Right forelimb (tissue), 1 donor: ENCODE results near the gene HEXIM2.

ENCODE experiments used
- DNase-seq: peaks from one replicate; pipeline ENCODE4 v3.0.0-alpha.2; 2018

Gene HEXIM2

DNA sequence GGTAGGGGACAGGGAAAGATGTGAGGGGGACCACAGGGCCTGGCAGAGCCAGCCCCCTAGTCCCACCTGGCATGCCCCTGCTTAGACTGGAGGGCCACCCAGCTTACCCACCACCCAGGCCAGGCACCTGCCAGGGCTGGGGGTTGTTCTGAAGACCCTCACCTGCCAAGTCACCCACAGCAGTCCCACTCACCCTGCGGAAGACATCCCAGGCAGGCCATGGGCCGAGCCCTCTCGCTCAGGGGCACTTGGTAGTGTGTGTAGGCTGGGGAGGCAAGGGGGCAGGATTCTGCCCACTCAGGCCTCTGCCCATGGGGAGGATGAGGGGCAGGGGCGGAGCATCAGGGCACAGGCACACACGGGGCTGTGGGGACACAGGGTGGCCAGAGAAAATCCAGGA, 33.3 kb upstream of the HEXIM2 start:
- DNase-seq, result no peak

DNA sequence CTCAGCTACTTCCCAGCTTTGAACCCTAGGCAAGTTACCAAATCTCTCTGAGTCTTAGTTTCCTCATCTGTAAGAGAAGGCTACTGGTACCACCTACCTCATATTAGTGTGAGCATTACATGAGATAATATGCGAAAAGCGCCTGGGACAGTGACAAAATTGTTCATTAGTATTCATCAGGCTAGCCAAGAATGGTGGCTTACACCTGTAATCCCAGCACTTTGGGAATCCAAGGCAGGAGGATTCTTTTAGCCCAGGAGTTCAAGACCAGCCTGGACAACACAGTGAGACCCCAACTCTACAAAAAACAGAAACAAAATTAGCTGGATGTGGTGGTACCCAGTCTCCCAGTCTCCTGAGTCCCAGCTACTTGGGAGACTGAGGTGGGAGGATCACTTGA, 32.7 kb upstream of the HEXIM2 start:
- no peak for DNase-seq

DNA sequence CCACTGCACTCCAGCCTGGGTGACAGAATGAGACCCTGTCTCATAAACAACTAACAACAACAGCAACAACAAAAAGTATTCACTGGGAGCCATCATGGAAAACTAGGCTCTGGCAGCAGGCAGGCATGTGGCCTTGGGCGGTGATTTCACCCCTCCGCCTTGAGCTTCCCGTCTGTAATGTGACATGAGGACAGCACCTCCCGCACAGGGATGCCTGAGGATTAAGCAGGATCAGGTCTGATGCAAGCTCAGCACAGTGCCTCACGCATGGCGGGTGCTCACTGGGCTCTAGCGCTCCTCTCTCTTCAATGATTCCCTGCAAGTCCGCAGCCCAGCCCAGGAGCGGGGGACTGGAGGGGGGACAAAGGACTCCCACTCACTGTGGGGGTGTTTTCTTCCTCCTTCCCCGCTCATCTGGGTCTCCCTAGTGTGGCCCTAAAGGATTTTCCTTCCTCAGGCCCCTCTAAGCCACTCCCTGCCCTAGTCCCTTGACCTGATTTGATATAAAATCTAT, 32.2 kb upstream of the HEXIM2 start:
- DNase-seq, result no peak

DNA sequence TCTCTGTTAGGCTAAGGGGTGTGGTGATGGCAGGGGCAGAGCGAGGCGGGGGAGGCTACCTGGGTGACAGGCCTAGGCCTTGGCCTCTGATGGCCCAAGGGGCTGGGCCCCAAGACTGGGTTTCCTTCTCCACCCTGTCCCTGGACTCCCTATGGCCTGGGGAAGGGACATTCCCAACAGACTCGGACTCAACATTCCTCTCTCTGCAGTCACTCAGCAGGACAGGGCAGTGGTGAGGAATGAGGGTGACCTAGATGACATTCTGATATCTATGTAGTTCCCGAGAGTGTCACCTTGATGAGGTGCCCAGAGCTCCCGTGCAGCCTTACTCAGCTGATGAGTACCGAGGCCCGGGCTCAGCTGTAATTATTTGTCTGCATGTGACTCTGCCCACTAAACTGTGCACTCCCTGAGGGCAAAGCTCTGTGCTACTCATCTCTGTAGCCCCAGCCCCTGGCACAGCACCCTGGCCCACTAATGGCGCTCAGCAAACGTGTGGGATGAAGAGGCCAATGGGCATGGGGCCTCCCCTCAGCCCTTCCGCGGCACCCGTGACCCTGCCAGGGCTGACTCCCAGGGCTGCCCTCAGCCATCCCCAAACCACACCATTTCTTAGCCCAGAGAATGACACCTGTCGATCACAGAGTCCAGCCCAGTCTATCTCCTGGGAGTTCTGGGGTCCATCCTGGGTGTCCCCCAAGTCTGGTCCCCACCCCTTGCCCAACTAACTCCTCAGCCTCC, 31.6 kb upstream of the HEXIM2 start:
- peak; percentile 38 for DNase-seq

DNA sequence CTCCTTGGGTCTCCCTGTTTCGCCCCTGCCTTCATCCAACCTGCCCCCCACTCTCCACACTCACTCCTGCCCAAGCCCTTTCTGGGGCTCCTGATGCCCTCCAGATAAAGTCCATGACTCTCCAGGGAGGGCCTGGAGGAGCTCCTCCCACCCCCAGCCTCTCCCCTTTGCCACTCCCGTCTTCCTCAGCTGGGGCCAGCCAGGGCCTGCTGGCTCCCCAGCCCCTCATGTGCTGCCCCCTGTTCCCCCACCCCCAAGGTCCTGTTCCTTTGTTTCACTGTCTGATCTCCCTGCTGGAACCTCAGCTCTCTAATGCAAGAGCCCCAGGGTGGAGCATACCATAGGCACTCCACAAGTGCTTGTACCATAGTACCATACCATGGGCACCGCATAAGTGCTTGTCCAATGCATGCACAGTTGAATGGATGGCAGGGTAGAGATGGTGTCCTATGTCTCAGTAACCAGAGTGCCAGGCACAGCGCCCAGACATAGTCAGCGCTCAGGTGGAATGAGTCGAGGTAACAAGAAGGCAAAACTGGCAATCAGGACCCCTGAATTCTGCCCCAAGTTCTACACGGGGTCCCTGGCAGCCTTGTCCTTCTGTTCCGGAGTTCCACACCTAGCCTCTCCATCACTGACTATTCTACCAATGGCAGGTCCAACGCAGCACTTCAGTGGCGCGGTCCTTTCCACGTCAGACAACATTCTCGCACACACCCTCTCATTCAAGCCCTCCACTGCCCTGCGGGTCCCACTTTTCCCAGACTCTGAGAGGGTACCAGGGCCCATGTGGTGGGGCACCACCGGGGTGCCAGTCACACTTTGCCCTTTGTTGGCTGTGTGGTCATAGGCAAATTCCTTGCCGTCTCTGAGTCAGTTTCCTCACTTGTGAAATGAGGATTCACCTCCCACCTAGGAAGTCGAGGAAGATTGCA, 30.7 kb upstream of the HEXIM2 start:
- DNase-seq, result peak; percentile 40

DNA sequence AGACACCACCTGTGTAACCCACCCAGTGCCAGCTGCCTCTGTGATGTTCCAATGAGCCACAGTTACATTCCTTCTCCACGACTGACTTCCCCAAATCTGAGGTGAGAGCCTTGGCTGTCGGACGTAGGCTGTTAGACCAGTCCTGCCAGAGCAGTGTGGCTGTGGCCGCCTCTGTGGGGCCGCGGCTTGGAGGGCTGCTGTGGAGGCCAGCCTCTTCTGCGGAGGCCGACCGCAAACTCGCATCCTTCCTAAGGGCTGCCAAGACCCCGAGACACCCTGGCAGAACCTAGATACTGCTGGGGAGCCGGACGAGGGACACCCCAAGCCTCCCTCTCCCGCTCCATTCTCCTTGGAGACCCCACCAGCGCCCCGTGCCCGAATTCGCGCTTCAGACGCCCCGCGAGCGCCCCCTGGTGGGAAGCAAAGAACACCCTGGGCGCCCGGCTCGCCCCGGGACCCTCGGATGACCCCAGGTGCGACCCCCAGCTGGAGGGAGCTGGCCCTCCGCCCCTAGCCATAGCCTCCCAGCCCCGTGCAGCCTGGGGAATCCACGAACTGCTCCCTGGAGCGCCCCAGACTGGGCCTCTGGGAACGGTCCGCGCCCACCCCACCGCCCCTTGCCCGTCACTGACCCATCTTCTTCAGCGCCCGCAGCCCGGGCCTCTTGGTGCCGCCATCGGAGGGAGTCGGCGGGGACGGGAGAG, 29.9 kb upstream of the HEXIM2 start:
- peak; percentile 70 for DNase-seq

DNA sequence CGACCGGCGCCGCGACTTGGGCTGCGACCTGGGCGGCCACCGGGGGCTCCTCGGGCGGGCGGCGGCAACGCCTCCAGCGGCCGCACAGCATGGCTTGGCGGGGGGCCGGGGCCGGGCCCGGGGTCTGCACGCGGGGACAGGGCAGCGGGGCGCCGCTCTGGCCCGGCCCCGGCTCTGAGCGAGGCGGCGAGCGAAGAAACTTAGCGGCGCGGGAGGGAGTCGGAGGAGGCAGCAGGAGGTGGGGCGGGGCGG, 29.4 kb upstream of the HEXIM2 start, which contains the start of gene PLCD3:
PLCD3 (minus strand) TSS at position 196 of the 252 bp plus-strand sequence; CDS start at position 91, 105 bp downstream.
- no peak for DNase-seq

DNA sequence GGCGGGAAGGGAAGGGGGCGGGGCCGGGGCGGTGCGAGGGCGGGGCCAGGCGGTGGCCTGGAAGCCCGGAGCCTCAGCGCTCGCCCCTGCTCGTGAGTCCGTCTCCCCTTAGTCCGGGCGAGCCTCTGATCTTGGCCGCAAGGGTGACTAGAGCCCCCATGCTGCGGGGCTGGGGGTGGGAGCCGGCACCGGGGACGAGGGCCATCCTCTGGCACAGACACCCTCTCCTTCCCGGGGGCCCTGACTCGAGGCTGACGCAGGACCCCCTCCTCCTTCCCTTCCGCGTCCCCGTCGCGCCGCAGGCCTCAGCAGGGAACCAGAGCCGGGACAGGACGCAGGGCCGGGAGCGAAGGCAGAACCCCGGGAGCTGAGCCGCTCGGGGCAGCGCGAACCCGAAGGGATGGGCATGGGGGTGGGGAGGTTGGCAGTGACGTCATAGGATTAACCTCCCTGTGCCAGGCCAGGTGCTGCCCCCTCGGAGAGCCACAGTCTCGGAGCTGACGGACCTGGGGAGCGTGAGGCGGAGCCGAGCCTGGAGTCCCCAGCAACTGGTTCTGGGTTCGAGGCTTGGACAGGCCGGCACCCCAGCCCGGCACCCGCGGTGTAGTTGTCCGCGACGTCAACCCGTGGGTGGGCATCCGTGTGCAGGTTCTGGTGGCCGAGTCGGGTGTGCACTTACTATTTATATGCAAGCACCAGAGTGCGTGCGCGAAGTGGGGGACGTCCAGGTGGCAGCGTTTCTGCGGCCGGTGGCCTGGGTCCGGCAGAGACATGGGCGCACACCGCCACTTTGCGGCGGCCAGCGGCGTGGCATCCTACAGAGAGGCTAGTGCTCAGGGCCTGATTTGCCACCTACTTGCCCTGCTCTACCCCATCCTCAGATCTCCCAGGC, 28.9 kb upstream of the HEXIM2 start:
- DNase-seq, result peak; percentile 93

DNA sequence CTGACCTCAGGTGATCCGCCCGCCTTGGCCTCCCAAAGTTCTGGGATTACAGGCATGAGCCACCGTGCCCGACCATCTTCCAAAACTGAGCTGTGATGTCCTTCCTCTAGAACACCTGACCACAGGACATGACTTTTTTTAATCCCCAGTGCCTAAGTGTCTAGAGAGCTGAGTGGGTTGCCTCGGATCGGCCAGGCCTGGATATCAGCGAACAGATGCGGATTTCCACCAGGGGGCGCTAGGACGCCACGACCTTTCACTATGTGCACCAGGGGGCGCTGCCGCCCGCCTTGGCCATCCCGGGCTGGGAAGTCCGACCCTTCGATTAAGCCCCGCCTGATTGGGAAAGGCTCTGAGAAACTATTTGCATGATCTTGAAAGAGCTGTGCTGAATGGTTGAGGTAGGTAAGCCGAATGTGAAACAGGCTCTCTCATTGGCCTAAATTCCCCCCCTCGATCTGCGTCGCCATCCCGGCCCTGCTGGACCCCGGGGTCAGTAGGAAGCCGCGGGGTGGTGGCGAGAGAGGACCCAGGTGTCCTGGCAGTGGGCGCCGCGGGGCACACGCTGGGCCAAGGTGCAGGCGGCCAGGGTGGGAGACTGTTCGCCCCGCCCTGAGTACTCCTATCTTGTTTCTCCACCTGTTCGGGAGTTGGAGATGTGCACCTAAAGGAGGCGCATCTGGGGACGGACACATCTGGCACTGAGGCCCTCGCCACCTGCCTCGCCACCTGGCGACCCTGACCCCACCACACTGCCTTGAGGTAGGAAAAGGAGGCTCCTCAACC, 26.3 kb upstream of the HEXIM2 start, which contains the start of gene ACBD4:
ACBD4 (plus strand) TSS at position 496 of the 786 bp plus-strand sequence. CDS start 458 bp downstream, outside the sequence.
- DNase-seq, result peak; percentile 98

DNA sequence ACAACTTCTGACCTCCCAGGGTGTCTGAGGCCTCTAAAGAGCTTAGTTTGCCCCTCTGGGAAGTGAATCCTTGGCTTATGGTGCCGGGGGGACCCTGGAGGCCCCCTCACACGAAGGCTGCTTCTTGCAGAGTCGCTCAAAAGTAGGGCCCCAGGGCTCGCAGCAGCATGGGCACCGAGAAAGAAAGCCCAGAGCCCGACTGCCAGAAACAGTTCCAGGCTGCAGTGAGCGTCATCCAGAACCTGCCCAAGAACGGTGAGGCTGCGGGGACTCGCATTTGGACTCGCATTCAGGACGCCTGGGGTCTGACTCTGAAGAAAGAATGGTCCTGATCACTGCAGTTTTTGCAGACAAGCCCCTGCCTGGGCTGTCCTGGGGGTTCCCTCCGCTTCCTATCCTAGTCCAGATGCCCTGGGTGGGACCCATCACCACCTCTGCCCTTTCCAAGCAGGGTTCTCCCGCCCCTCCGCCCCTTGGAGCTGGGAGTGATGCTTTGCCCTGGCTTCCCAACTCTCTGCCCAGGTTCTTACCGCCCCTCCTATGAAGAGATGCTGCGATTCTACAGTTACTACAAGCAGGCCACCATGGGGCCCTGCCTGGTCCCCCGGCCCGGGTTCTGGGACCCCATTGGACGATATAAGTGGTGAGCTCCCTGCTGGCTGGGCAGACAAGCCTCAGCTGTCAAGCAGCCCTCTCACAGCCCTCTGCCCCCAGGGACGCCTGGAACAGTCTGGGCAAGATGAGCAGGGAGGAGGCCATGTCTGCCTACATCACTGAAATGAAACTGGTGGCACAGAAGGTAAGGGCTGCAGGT, 25.5 kb upstream of the HEXIM2 start:
- peak; percentile 48 for DNase-seq

DNA sequence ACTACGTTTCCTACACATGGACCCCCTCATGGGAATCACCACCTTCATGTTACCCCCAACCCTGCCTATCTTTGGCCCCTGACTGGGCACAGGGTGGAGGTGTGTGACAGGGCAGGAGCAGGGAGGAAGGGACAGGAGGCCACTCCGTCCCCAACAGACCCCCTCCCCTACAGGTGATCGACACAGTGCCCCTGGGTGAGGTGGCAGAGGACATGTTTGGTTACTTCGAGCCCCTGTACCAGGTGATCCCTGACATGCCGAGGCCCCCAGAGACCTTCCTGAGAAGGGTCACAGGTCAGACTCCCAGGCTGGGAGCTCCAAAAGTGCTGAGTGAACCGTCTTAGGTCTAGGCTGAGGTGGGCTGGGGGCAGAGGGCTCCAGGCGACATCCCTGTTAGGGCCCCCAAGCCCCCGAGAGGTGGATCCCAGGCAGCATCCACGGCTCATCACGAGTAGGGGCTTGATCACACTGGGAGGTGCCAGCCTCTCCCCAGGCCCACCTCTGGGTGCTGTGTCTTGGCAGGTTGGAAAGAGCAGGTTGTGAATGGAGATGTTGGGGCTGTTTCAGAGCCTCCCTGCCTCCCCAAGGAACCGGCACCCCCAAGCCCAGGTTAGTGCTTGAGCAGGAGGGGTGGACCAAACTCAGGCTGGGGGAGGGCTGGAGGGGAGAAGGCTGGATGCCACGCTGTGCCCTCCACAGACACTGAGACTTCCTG, 24.7 kb upstream of the HEXIM2 start:
- DNase-seq, result no peak

DNA sequence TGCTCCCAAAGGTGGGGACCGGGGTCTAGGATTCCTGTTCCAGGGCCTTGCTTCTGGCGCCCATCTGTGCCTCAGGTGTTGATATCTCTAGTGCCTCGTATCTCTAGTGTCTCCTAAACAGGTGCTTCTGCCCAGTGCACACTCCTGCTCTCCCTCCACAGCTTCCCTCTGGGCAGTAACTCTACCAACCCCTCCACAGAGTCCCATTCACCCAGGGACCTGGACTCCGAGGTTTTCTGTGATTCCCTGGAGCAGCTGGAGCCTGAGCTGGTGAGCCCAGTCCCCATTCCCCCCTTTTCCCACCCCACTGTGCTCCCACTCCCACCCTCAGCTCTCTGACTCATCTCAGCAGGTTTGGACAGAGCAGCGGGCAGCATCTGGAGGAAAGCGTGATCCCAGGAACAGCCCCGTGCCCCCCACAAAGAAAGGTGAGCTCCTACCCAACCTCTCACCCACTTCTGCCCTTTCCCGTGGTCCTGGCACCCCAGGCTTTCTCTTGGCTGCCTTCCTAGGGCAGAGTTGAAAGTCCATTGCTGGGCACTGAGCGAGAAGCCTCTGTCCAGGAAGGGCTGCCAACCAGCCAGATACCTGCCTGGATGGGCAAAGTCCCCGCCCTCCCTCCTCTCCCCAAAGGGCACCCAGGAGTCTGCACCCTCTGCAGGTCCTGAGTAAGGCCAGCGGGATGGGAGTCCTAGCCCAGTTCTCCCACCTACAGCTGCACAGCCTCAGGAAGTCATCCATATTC, 23.9 kb upstream of the HEXIM2 start:
- DNase-seq, result no peak

DNA sequence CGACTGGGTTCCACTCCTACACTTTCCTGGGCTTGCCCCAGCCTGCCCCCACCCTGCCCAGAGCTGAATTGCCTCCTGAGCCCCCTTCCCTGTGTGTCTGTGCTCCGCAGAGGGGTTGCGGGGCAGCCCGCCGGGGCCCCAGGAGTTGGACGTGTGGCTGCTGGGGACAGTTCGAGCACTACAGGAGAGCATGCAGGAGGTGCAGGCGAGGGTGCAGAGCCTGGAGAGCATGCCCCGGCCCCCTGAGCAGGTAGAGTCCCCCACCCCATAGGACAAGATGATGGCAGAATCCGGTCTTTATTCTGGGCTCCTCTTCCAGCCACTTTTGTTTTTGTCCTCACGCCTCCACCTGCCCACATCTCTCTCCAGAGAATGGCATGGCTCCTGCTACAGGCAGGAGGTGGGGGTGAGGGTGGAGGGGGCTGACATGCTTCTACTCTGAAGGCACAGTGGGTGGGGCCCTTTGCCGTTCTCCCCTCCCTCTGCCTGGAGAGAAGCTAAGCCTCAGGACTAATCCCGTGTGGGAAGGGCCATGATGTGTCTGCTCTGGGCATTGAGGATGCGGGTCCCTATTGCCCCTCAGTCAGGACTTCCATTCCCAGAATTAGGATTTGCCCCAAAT, 22.7 kb upstream of the HEXIM2 start:
- no peak for DNase-seq

DNA sequence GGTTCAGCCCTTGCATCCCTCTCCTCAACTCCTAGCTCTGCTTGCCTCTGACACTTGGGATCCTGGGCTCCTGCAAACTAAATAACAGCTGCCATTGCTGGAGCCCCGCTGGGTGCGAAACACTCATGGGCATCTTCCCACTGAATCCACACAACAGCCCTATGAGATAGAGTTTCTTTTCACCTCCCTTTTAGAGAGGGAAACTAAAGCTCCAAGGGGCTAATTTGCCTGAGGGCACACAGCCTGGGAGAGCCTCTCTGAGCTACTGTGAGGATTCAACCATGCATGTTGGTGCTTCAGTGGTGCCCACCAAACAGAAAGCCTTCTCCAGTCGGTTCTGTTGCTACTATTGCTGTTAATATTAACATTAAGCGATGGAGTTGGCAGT, 22.1 kb upstream of the HEXIM2 start:
- no peak for DNase-seq

DNA sequence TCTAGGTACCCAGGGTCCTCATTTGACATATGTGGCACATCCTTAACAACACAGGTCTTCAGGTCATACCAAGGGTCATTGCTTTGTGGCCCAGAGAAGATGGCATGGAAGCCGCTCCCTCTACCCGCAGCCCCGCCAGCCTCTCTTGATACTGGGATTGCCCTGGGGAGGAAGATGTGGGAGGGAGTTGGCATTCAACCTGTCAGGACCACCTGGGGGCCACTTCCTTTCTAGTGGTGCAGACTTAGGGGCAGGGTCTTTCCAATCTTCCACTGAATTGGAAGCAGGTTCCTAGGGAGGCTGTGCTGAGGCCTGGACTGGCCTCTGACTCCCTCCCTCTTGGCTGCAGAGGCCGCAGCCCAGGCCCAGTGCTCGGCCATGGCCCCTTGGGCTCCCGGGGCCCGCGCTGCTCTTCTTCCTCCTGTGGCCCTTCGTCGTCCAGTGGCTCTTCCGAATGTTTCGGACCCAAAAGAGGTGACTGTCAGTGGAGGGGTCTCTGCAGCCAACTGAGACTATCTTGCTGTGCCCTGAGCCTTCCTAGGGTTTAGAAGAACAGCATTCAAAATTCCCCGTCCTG, 18.5 kb upstream of the HEXIM2 start:
- DNase-seq, result no peak

DNA sequence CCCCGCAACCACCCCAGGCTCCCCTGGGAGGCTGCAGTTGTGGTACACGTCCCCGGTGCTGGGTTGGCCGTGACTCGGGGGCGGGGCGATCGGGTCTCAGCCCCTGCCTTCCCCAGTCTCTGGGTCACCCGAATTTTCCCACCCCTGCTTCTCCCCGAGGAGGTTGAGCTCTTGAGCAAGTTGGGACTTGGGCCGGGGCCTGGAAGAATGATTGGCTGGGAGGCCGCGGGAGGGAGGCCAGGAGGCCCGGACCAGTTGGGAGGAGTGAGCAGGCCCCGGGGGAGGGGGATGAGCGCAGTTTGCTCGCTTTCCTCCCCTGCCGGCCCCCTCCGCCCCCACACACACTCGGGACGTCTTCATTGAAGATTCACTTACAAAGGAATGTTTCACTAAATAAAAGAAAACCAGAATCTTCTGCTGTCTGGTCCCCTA, 17.9 kb upstream of the HEXIM2 start:
- peak; percentile 91 for DNase-seq

DNA sequence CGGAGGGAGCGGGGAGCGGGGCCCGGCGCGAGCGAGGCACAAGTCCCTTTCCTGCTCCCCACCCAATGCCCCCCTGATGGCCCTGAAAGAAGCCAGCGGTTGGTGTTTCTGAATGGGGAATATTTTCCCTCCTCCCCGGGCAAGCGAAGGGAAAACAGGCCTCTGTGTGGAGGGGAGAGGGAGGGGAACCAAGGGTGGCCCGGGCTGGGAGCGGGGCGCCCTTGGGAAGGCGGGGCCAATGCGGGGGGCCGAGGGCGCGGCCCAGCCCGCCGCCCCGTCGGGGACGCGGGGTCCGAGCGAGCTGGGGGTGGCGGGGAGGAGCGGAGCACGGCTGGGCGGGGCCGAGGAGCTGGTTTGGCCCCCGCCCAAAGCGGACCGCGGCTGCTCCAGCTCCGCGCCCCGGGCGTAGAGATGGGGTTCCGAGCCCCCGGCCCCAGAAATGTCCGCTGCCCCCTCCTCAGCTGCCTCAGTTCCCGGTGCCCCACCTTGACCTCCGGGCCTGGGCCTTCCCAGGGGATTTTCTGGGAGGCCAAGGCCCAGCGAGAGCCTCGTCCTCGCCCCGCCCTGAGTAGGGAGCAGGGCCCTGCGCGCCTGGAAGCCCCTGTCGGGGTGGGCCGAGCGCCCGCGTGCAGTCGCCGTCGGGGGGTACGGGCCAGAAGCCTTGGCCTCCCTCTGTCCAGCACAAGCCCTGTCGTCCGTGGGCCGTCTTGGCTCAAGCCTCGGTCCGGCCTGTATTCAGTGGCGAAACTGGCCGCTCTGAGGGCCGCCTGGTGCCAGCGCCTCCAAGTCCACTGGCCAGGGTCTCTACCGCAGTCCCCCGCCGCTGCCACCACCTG, 17.3 kb upstream of the HEXIM2 start:
- DNase-seq, result peak; percentile 58
